Ectodermal cell (in vitro differentiated cells): ENCODE data around the gene ANKRD33B.

Experiments
- H3K27ac ChIP-seq: 2 replicates; pipeline ENCODE4 v1.7.0; 2013; ENCODE audit warnings: mild to moderate bottlenecking, low read depth, low read length; ENCODE audit not compliant: insufficient read depth, poor library complexity, severe bottlenecking
- H3K27me3 ChIP-seq: 2 replicates; pipeline ENCODE4 v1.7.0; 2013; ENCODE audit warnings: mild to moderate bottlenecking, low read length; ENCODE audit not compliant: insufficient read depth, control insufficient read depth, poor library complexity, severe bottlenecking
- H3K36me3 ChIP-seq: one replicate; pipeline ENCODE4 v1.7.0; 2013; ENCODE audit warnings: low read length; ENCODE audit not compliant: control insufficient read depth, insufficient read depth
- H3K4me1 ChIP-seq: one replicate; pipeline ENCODE4 v1.7.0; 2013; ENCODE audit warnings: low read length; ENCODE audit not compliant: control insufficient read depth, insufficient read depth
- H3K4me3 ChIP-seq: 2 replicates; pipeline ENCODE4 v1.7.0; 2013; ENCODE audit warnings: low read depth, low read length, control low read depth; ENCODE audit not compliant: insufficient read depth
- H3K9me3 ChIP-seq: 2 replicates; pipeline ENCODE4 v1.7.0; 2013; ENCODE audit warnings: mild to moderate bottlenecking, low read length, moderate library complexity; ENCODE audit not compliant: control insufficient read depth
- WGBS, 2 experiments: methylation state at CpG; one replicate each; pipeline ENCODE4 v1.1.7; 2013; ENCODE audit warnings: missing lambda C conversion rate in 2 of 2; 5-methylcytosine and 5-hydroxymethylcytosine counted together

Gene ANKRD33B

DNA sequence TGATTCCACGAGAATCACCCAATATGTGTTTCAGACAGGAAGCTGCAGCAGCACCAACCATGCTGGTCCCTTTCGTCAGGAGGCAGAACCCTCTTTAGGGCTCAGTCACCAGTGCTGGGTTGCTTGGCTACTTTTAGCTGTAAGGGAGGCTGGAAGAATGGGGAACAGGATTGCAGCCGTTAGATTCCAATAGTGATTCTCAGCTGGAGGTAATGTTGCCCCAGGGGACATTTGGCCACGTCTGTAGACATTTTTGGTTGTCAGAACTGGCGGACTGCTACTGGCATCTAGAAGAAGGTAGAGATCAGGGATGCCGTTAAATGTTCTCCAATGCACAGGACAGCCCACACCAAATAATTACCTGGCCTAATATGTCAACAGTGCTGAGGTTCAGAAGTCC, 81.8 kb downstream of the ANKRD33B start:
- no peaks in the 10 kb centered on the region for H3K4me1 ChIP-seq
- no peaks in the 10 kb centered on the region for H3K27me3 ChIP-seq
- no peaks in the 10 kb centered on the region for H3K9me3 ChIP-seq
- no peaks in the 10 kb centered on the region for H3K36me3 ChIP-seq
- no peak overlapping the region for H3K4me3 ChIP-seq
- WGBS, 2 experiments, result 84 to 89% methylated on average over 6 of the region's 6 CpGs
- no peak overlapping the region for H3K27ac ChIP-seq

DNA sequence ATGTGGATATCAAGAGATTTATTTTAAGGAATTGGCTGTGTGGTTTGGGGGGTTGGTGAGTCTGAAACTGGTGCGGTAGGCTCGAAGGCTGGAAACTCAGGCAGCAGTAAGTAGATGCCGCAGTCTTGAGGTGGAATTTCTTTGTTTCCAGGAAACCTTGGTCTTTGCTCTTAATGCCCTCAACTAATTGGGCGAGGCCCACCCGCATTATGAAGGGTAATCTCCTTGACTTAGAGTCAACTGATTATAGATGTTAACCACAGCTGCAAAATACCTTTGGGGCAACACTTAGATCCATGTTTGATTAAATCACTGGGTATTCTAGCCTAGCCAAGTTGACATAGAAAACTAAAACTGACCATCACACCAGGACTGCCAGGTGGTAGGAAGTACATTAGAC, 83.8 kb downstream of the ANKRD33B start:
- Histone ChIP-seq H3K27me3 (no peaks in the 10 kb centered on the region), H3K27ac (no peak overlapping the region), H3K9me3 (no peaks in the 10 kb centered on the region), H3K4me3 (no peak overlapping the region), H3K4me1 (no peaks in the 10 kb centered on the region), H3K36me3 (no peaks in the 10 kb centered on the region)
- WGBS, 2 experiments, result 92 to 97% methylated on average over 5 of the region's 5 CpGs

DNA sequence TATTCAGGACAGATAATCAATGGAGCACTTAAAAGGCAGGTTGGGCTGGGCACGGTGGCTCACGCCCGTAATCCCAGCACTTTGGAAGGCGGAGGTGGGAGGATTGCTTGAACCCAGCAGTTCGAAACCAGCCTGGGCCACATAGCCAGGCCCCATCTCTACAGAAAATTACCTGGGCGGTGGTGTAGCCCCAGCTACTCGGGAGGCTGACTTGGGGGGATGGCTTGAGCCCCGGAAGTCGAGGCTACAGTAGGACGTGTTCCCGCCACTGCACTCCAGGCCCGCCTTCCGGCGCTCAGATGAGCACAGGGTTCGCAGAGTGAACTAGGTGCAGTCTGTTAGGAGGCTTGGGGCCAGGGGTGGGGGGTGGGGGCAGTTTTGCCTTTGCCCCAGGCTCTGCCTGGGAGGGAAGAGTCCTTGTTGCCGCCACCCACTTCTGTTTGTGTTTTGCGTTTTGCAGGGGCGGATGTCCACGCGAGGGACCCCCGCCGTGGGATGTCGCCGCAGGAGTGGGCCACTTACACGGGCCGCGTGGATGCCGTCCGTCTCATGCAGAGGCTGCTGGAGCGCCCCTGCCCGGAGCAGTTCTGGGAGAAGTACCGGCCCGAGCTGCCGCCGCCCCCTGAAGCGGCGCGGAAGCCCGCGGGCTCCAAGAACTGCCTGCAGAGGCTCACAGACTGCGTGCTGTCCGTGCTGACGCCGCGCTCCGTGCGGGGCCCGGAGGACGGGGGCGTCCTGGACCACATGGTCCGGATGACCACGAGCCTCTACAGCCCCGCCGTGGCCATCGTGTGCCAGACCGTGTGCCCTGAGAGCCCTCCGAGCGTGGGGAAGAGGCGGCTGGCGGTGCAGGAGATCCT, 85.2 kb downstream of the ANKRD33B start:
- WGBS, 2 experiments, result 96 to 97% methylated on average over 60 of the region's 60 CpGs
- no peak overlapping the region for H3K4me3 ChIP-seq
- no peaks in the 10 kb centered on the region for H3K36me3 ChIP-seq
- no peak overlapping the region for H3K27ac ChIP-seq
- H3K4me1 ChIP-seq, result no peaks in the 10 kb centered on the region
- H3K9me3 ChIP-seq, result no peaks in the 10 kb centered on the region
- no peaks in the 10 kb centered on the region for H3K27me3 ChIP-seq

DNA sequence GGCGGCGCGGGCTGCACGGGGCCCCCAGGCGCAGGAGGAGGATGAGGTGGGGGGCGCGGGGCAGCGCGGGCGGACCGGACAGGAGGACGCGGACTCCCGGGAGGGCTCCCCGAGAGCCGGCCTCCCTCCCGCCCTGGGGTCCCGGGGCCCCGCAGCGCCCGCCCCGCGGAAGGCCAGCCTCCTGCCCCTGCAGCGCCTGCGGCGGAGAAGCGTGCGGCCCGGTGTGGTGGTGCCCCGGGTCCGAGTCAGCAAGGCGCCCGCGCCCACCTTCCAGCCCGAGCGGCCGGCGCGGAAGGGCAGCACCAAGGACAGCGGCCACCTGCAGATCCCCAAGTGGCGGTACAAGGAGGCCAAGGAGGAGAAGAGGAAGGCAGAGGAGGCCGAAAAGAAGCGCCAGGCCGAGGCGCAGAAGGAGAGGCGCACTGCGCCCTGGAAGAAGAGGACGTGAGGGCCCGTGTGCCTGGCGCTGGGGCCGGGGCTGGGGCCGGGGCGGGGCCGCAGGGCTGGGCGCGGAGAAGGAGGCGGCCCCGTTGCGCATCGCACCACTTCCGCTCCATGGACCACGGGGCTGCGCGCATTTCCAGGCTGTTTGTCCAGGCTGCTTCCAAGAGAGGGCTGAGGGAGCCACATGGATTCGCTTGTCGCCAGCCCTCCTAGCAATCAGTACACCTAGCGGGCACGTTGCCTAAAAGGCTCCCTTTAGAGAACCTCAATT, 86.0 kb downstream of the ANKRD33B start:
- no peak overlapping the region for H3K27ac ChIP-seq
- 95 to 96% methylated on average over 68 of the region's 68 CpGs for WGBS, 2 experiments
- no peaks in the 10 kb centered on the region for H3K9me3 ChIP-seq
- no peaks in the 10 kb centered on the region for H3K36me3 ChIP-seq
- H3K4me3 ChIP-seq, result no peak overlapping the region
- no peaks in the 10 kb centered on the region for H3K27me3 ChIP-seq
- no peaks in the 10 kb centered on the region for H3K4me1 ChIP-seq

DNA sequence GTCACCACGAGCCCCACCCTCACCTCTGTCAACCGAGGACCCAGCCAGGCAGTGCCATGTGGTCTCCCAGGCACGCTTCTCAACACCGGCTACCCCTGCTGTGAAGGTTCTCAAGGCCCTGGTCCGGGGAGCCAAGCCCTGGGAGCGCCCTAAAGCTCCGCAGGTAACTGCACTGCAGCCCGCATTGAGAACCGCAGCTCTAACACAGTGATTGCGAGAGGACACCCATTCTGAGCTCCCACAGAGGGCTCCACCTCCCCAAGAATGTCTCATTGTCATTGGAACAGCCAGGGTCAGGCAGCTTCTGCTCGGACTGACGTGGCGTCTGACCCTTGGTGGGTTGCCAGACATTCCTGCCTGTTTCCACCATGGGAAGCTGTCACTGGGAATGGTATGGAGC, 88.3 kb downstream of the ANKRD33B start:
- Histone ChIP-seq H3K9me3 (no peaks in the 10 kb centered on the region), H3K4me1 (peaks cover 9% of the 10 kb centered on the region), H3K4me3 (no peak overlapping the region), H3K27ac (no peak overlapping the region), H3K36me3 (no peaks in the 10 kb centered on the region), H3K27me3 (no peaks in the 10 kb centered on the region)
- 88 to 91% methylated on average over 13 of the region's 13 CpGs for WGBS, 2 experiments

DNA sequence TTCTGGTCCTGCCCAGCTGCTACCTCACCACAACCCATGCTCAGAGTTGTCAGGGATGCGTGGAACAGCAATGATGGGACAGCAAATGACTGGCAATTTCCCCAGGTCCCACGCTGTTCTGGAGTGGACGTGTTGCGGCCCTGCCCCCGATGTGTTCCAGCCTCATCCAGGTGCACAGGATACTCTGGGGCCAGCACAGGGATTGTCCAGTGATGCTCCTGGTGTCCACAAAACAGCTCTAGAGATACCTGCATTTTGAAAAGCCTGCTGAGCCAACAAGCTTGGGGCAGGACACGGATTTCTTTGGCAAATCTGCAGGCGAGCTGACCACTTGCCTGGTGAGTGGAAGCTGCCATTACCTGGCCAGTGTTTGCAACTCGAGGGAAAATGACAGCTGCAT, 88.7 kb downstream of the ANKRD33B start:
- 91 to 93% methylated on average over 8 of the region's 8 CpGs for WGBS, 2 experiments
- Histone ChIP-seq H3K27ac (no peak overlapping the region), H3K4me3 (no peak overlapping the region), H3K4me1 (peaks cover 9% of the 10 kb centered on the region), H3K36me3 (no peaks in the 10 kb centered on the region), H3K27me3 (no peaks in the 10 kb centered on the region), H3K9me3 (no peaks in the 10 kb centered on the region)

DNA sequence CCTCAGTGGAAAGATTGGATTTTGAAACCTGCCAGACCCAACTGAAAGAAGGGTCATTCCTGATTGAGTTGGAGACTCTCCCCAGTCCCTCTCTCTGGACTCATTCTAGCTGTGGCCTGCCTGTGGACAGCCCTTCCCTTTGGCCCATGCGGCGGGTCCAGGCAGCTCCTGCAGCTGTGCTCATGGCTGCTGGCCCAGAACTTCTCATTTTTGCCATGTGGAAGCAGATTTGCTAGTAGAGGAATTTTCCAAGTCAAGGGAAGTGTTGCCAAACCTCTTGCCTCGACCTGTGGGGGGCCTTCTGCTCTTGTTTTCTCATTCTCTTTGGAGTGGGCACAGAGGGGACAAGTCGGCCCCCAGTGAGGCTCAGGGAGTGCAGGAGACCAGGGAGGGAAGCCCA, 89.2 kb downstream of the ANKRD33B start:
- WGBS, 2 experiments, result 80 to 89% methylated on average over 4 of the region's 4 CpGs
- no peaks in the 10 kb centered on the region for H3K9me3 ChIP-seq
- H3K36me3 ChIP-seq, result no peaks in the 10 kb centered on the region
- no peaks in the 10 kb centered on the region for H3K27me3 ChIP-seq
- H3K4me1 ChIP-seq, result peaks cover 9% of the 10 kb centered on the region
- H3K4me3 ChIP-seq, result no peak overlapping the region
- H3K27ac ChIP-seq, result no peak overlapping the region

DNA sequence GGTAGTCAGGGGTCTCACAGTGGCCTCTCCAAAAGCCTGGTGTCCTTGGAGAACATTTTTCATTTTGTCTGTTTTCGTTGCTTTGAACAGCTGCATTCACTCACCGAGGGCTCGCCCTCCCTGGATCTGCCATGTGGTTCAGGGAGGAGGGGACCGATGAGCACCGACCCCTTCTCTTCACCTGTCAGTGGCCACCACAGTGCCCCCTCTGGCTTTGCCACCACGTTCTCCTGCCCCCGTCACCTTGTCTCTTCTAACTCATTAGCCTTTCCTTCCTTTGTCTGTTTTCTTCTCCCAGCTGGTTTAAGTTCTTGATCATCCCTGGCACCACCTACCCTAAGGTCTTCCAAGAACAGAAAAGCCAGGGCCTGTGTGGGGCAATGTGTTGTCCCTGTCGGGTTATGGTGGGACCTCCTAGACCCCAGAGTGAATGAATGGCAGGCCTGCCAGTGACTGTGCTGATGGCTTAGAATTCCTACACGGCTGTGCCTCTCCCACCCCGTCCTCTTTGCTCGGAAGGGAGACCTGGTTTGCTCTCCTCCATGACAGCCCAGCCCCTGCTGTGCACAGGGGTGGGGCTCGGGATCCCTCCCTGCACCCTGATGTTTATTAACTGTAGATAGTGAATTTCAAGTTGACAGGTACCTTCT, 90.0 kb downstream of the ANKRD33B start:
- Histone ChIP-seq H3K36me3 (no peaks in the 10 kb centered on the region), H3K27me3 (no peaks in the 10 kb centered on the region), H3K9me3 (no peaks in the 10 kb centered on the region), H3K27ac (no peak overlapping the region), H3K4me1 (peaks cover 9% of the 10 kb centered on the region), H3K4me3 (no peak overlapping the region)
- 87 to 90% methylated on average over 12 of the region's 12 CpGs for WGBS, 2 experiments

DNA sequence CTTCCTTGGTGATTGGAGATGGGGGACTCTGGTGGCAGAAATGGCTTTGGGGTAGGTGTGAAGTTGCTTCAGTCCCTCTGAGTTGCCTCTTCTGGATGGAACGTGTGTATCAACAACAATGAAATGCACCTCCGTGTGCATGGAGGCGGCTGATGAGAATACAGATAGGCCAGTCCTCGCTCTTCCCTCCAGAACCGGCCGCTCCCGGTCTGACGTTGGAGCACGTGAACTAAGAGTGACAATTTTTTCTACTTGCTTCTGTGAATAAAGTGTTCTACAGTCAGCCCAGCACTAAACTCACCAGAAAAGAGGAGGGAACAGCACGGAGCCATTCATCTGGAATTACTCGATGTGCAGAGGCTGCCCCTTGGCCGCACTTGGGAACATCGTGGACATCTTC, 90.7 kb downstream of the ANKRD33B start:
- H3K27ac ChIP-seq, result no peak overlapping the region
- H3K4me3 ChIP-seq, result no peak overlapping the region
- H3K9me3 ChIP-seq, result no peaks in the 10 kb centered on the region
- no peaks in the 10 kb centered on the region for H3K27me3 ChIP-seq
- H3K4me1 ChIP-seq, result peaks cover 9% of the 10 kb centered on the region
- no peaks in the 10 kb centered on the region for H3K36me3 ChIP-seq
- WGBS, 2 experiments, result 94% methylated on average over 13 of the region's 13 CpGs
